IPS-NIHi7 (cell line): Measurements from ENCODE around the gene SPSB1.

Experiments
- DNase-seq: peaks from one replicate; pipeline ENCODE4 v3.0.0; 2012; ENCODE audit warnings: mixed read lengths; ENCODE audit errors: extremely low spot score

SPSB1 gene

GRCh38 chr1:9341301-9341845 is 48.7 kb downstream of the SPSB1 start:
- DNase-seq = no peak

GRCh38 chr1:9343269-9343668 is 50.6 kb downstream of the SPSB1 start:
- DNase-seq = no peak

GRCh38 chr1:9344426-9345200 is 51.9 kb downstream of the SPSB1 start:
- DNase-seq = no peak

GRCh38 chr1:9345471-9345870 is 52.8 kb downstream of the SPSB1 start:
- DNase-seq = no peak

GRCh38 chr1:9345922-9346321 is 53.2 kb downstream of the SPSB1 start:
- DNase-seq = no peak

GRCh38 chr1:9346566-9346965 is 53.9 kb downstream of the SPSB1 start:
- DNase-seq = no peak

- DNase-seq = no peak
Observed at GRCh38 chr1:9347095-9347850, 54.6 kb downstream of the SPSB1 start.

GRCh38 chr1:9349331-9349851 is 56.7 kb downstream of the SPSB1 start:
- DNase-seq = no peak

- DNase-seq = no peak
Observed at GRCh38 chr1:9350013-9350908, 57.6 kb downstream of the SPSB1 start.

- DNase-seq = no peak
Observed at GRCh38 chr1:9350960-9351359, 58.3 kb downstream of the SPSB1 start.

- DNase-seq = no peak
Observed at GRCh38 chr1:9351654-9352271, 59.1 kb downstream of the SPSB1 start.

- peak; percentile 60 for DNase-seq
Observed at GRCh38 chr1:9352377-9353134, 59.9 kb downstream of the SPSB1 start.

GRCh38 chr1:9355503-9355902 is 62.8 kb downstream of the SPSB1 start:
- DNase-seq = no peak

GRCh38 chr1:9356021-9356420 is 63.3 kb downstream of the SPSB1 start:
- no peak for DNase-seq

GRCh38 chr1:9356829-9357466 is 64.3 kb downstream of the SPSB1 start:
- no peak for DNase-seq

GRCh38 chr1:9357958-9358357 is 65.3 kb downstream of the SPSB1 start:
- no peak for DNase-seq

- DNase-seq = no peak
Observed at GRCh38 chr1:9360371-9361064, 67.8 kb downstream of the SPSB1 start.

GRCh38 chr1:9361630-9362260 is 69.1 kb downstream of the SPSB1 start:
- no peak for DNase-seq

GRCh38 chr1:9362488-9362887 is 69.8 kb downstream of the SPSB1 start:
- DNase-seq = no peak
